Stimulated activated CD8-positive, alpha-beta memory T cell treated with anti-CD3 and anti-CD28 coated beads, Interleukin-4, amount 100 ng/mL, for 48 hours (primary cell): ENCODE measurements around the gene CABP4.

Experiments used
- DNase-seq: peaks from one replicate; pipeline ENCODE4 v3.0.0-alpha.2; 2020

CABP4 gene

GRCh38 chr11:67483831-67484665, 28.9 kb downstream of the CABP4 start:
- DNase-seq = peak; percentile 64

GRCh38 chr11:67484847-67485311, 29.7 kb downstream of the CABP4 start:
- DNase-seq = peak; percentile 86

- DNase-seq = peak; percentile 80
These were observed 30.8 kb downstream of the CABP4 start for GRCh38 chr11:67485873-67486361.

- DNase-seq = peak; percentile 76
These were observed 31.5 kb downstream of the CABP4 start for GRCh38 chr11:67486481-67487195.

- no peak for DNase-seq
These were observed 34.2 kb downstream of the CABP4 start for GRCh38 chr11:67489203-67489884.

- no peak for DNase-seq
These were observed 35.0 kb downstream of the CABP4 start for GRCh38 chr11:67489885-67490726.

GRCh38 chr11:67490727-67491065, 35.5 kb downstream of the CABP4 start:
- DNase-seq = no peak

GRCh38 chr11:67491276-67492068, 36.3 kb downstream of the CABP4 start:
- no peak for DNase-seq

GRCh38 chr11:67492069-67492727, 37.0 kb downstream of the CABP4 start:
- DNase-seq = no peak

GRCh38 chr11:67492801-67493547, 37.8 kb downstream of the CABP4 start:
- DNase-seq = peak; percentile 61

GRCh38 chr11:67493548-67494370, 38.6 kb downstream of the CABP4 start:
- DNase-seq = no peak

- DNase-seq = no peak
These were observed 39.4 kb downstream of the CABP4 start for GRCh38 chr11:67494371-67495233.

- DNase-seq = no peak
These were observed 40.3 kb downstream of the CABP4 start for GRCh38 chr11:67495234-67496005.

- DNase-seq = no peak
These were observed 41.0 kb downstream of the CABP4 start for GRCh38 chr11:67496113-67496512.

- no peak for DNase-seq
These were observed 42.6 kb downstream of the CABP4 start for GRCh38 chr11:67497656-67498291.

GRCh38 chr11:67498544-67498972, 43.4 kb downstream of the CABP4 start:
- no peak for DNase-seq
